K562 (cell line): ENCODE results near the gene HSPB6. TPM values are rescaled to one million over a fixed set of nuclear protein-coding genes. Genes with fewer than 3 reads are reported as not detected.

Source experiments
- ELF1 ChIP-seq: fragments of 200-800 bp; sonication (Bioruptor generic); IDR thresholded peaks from 2 replicates; pipeline ENCODE4 v1.6.1; 2016; ENCODE audit warnings: missing genetic modification characterization, missing compliant biosample characterization
- MAFK ChIP-seq: IDR thresholded peaks from 2 replicates; pipeline ENCODE4 v1.6.1; 2011; ENCODE audit warnings: low read length, improper control_type of control experiment
- MCM7 ChIP-seq, 2 experiments: fragments of 450-650 bp; IDR thresholded peaks; 2 replicates each; pipeline ENCODE4 v1.6.1; 2016 to 2018
- MEIS2 ChIP-seq: fragments of 450-650 bp; IDR thresholded peaks from 2 replicates; pipeline ENCODE4 v1.6.1; 2014; ENCODE audit warnings: mild to moderate bottlenecking; ENCODE audit not compliant: partially characterized antibody
- PREB ChIP-seq: sonication (generic); formaldehyde crosslinking; IDR thresholded peaks from 2 replicates; pipeline ENCODE4 v1.8.1; 2023; ENCODE audit warnings: mild to moderate bottlenecking, missing genetic modification reagents
- RBM25 ChIP-seq: fragments of 200-400 bp; formaldehyde crosslinking; IDR thresholded peaks from 2 replicates; pipeline ENCODE4 v1.6.1; 2018; ENCODE audit warnings: low read length, low read depth, moderate library complexity; ENCODE audit not compliant: severe bottlenecking
- ZFP30 ChIP-seq: fragments of 250-450 bp; sonication (Bioruptor Pico); IDR thresholded peaks from 2 replicates; pipeline ENCODE4 v1.8.0; 2022; ENCODE audit warnings: moderate library complexity, mild to moderate bottlenecking, inconsistent platforms, borderline replicate concordance
- ZNF318 ChIP-seq, 2 experiments: fragments of 450-650 bp; IDR thresholded peaks; 2 replicates each; pipeline ENCODE4 v1.6.1; 2016; ENCODE audit warnings: mild to moderate bottlenecking in 2 of 2, borderline replicate concordance in 1 of 2, low read depth in 1 of 2, moderate library complexity in 1 of 2
- ZNF324 ChIP-seq: fragments of 250-450 bp; sonication (Bioruptor Pico); IDR thresholded peaks from 2 replicates; pipeline ENCODE4 v1.4.0; 2020; ENCODE audit warnings: mild to moderate bottlenecking
- polyA plus RNA-seq, 8 experiments: library from polyadenylated mRNA; depleted of rRNA in 4 of 8; stranded (reverse) in 5 of 8; unstranded in 3 of 8; fragments of >200 nt; fragmentation: Nextera tagmentation in 2 of 8; fragmentation: Illumina TruSeq in 1 of 8; extraction: Ambion mirVana in 2 of 8; extraction: Trizol in 1 of 8; gene quantifications; 2 replicates each; pipeline versions ENCODE4 v1.2.1 to v1.2.3, GENCODE V29; 2011 to 2014; ENCODE audit warnings: inconsistent platforms in 1 of 8, missing spikeins in 1 of 8
- total RNA-seq, 7 experiments: library from RNA; depleted of rRNA in 6 of 7; stranded (reverse); fragments of >200 nt in 6 of 7; fragmentation: Illumina TruSeq in 2 of 7; extraction: Trizol in 2 of 7; gene quantifications; 2 replicates each; pipeline versions ENCODE4 v1.2.1 to v1.2.3, GENCODE V29; 2011 to 2021; ENCODE audit warnings: low replicate concordance in 1 of 7
- TF ChIP-seq, protein P1 (sequence below), 3 experiments: IDR thresholded peaks in 2 of 3; conservative IDR thresholded peaks in 1 of 3; 2 replicates each; pipeline ENCODE4 v1.5.1; 2011 to 2012; ENCODE audit warnings: low read length in 3 of 3, mild to moderate bottlenecking in 3 of 3, control low read depth in 2 of 3, improper control_type of control experiment in 1 of 3, inconsistent platforms in 1 of 3, low read depth in 1 of 3, mixed read lengths in 1 of 3, moderate library complexity in 1 of 3; ENCODE audit not compliant: insufficient read depth in 2 of 3
- TF ChIP-seq, protein P2 (sequence below), 3 experiments: fragments of 200-800 bp in 1 of 3; sonication (Bioruptor generic) in 1 of 3; sonication (generic) in 1 of 3; formaldehyde crosslinking in 1 of 3; IDR thresholded peaks; 2 replicates each; pipeline versions ENCODE4 v1.6.1 to v1.8.0; 2016 to 2022; ENCODE audit warnings: mild to moderate bottlenecking in 2 of 3, missing compliant biosample characterization in 2 of 3, missing genetic modification characterization in 2 of 3, missing genetic modification reagents in 1 of 3
- TF ChIP-seq, protein P3 (sequence below): fragments of 450-650 bp; IDR thresholded peaks from 2 replicates; pipeline ENCODE4 v1.6.1; 2016

The HSPB6 gene
- total and polyA plus RNA-seq, 9 of the 15 experiments (the other 6 are each of a cell fraction or from before 2014, with no cell fraction given), result 0.55 TPM; not detected in 8

GRCh38 chr19:35740423-35741202 is 16.2 kb downstream of the HSPB6 start (continued):
- TF ChIP-seq MCM7 (IDR thresholded peaks at IDR 0.05), result no peak
- TF ChIP-seq, protein P1, sequence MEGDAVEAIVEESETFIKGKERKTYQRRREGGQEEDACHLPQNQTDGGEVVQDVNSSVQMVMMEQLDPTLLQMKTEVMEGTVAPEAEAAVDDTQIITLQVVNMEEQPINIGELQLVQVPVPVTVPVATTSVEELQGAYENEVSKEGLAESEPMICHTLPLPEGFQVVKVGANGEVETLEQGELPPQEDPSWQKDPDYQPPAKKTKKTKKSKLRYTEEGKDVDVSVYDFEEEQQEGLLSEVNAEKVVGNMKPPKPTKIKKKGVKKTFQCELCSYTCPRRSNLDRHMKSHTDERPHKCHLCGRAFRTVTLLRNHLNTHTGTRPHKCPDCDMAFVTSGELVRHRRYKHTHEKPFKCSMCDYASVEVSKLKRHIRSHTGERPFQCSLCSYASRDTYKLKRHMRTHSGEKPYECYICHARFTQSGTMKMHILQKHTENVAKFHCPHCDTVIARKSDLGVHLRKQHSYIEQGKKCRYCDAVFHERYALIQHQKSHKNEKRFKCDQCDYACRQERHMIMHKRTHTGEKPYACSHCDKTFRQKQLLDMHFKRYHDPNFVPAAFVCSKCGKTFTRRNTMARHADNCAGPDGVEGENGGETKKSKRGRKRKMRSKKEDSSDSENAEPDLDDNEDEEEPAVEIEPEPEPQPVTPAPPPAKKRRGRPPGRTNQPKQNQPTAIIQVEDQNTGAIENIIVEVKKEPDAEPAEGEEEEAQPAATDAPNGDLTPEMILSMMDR (IDR thresholded peaks at IDR 0.05 in 2 of 3, conservative IDR thresholded peaks at IDR 0.05 in 1 of 3; ENCODE audit: insufficient read depth in 2 of 3, low read depth in 1 of 3, low read length in 3 of 3), result peak; percentile 46 to 61 (median 53); a peak in 5 of 6 replicates
- TF ChIP-seq ZNF318 (IDR thresholded peaks at IDR 0.05; ENCODE audit: borderline replicate concordance in 1 of 2, low read depth in 1 of 2), result no peak
- no peak for TF ChIP-seq MAFK
- TF ChIP-seq MEIS2, result peak; percentile 59
- no peak for TF ChIP-seq ZFP30 (CRISPR knock-in tag)
- TF ChIP-seq RBM25, result no peak
- TF ChIP-seq PREB (CRISPR knock-in tag), result no peak
- no peak for TF ChIP-seq ZNF324 (CRISPR knock-in tag)
- TF ChIP-seq, protein P2, sequence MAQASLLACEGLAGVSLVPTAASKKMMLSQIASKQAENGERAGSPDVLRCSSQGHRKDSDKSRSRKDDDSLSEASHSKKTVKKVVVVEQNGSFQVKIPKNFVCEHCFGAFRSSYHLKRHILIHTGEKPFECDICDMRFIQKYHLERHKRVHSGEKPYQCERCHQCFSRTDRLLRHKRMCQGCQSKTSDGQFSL (CRISPR knock-in tag; IDR thresholded peaks at IDR 0.05), result 0 out of 2 replicates have a peak, but pooled peaks have one; percentile 57
- TF ChIP-seq, protein P2 (tag; IDR thresholded peaks at IDR 0.05), result no peak; a peak in 1 of 4 replicates
- TF ChIP-seq, protein P3, sequence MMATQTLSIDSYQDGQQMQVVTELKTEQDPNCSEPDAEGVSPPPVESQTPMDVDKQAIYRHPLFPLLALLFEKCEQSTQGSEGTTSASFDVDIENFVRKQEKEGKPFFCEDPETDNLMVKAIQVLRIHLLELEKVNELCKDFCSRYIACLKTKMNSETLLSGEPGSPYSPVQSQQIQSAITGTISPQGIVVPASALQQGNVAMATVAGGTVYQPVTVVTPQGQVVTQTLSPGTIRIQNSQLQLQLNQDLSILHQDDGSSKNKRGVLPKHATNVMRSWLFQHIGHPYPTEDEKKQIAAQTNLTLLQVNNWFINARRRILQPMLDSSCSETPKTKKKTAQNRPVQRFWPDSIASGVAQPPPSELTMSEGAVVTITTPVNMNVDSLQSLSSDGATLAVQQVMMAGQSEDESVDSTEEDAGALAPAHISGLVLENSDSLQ, result peak; percentile 93
- peak; percentile 39 for TF ChIP-seq ELF1 (tag)
